ENCODE measurements around the gene ADGRG3. TPM values are rescaled to one million over a fixed set of nuclear protein-coding genes. Genes with fewer than 3 reads are reported as not detected.

ADGRG3 gene
- total RNA-seq, 5 donors from 2014 or later (not counting 1 experiment from before 2014, with no cell fraction given), result 0.16 to 1.8 (median 0.40) TPM; not detected in 1

DNA sequence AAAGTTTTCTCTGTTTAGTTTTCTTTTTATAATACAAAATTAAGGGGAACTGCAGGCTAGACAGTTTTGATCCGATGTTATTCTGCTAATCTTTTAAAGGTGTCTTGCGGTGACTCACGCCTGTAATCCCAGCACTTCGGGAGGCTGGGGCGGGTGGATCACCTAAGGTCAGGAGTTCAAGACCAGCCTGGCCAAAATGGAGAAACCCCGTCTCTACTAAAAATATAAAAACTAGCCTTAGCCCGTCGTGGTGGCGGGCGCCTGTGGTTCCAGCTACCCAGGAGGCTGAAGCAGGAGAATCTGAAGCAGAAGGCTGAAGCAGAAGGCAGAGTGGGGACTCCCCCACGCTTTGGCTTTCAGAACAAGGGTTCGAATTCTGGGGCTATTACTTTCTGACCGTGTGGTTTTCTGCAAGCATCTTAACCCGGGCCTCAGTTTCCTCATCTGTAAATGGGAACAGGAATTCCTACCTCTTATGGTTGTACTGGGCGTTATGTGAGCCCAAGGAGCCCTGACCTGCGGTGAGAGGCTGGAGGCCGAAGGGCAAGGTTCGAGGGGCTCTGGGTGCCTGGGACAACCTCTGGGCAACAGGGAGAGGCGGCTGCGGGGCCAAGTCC lies 66.3 kb downstream of the ADGRG3 start:
- Mint-ChIP-seq H3K27me3 (no peaks in the 10 kb centered on the region), H3K9me3 (peaks cover 4 to 11% (median 10%) of the 10 kb centered on the region in 3 donors), H3K4me1 (peaks cover 21 to 34% (median 28%) of the 10 kb centered on the region in 3 donors), H3K4me3 (peak overlapping the region; percentile 98 to 99 (median 98)), H3K36me3 (peaks cover 3% of the 10 kb centered on the region), H3K27ac (peak overlapping the region; percentile 96 to 98)
- peaks cover 3 to 5% of the 10 kb centered on the region in 2 donors for H3K36me3 ChIP-seq (ENCODE audit: control insufficient read depth in 2 of 2, extremely low read depth in 1 of 2, insufficient read depth in 1 of 2, low read length in 1 of 2)
- ATAC-seq (replicated peaks in 1 of 4) (no peak), DNase-seq (no peak)
- peak overlapping the region; percentile 61 for H3K27ac ChIP-seq (ENCODE audit: low read length)
- ChIA-PET POLR2A (interaction anchor here in 1 of 2 donors (1.1 kb wide), 1 partner anchor 437 kb away, joined by 13 read pairs; no protein-coding TSS in a partner anchor), CTCF (interaction anchor here (0.6 to 1.2 kb wide), 4 partner anchors 13 to 1123 kb away, joined by 4 to 7 read pairs (median 5); no protein-coding TSS in a partner anchor)
- peaks cover 11 to 23% of the 10 kb centered on the region in 2 experiments for H3K4me1 ChIP-seq (ENCODE audit: control insufficient read depth in 1 of 2, extremely low read depth in 1 of 2, insufficient read depth in 2 of 2, low read length in 2 of 2)
- H3K4me3 ChIP-seq (ENCODE audit: control insufficient read depth in 1 of 2, extremely low read depth in 1 of 2, low read length in 1 of 2), result peak overlapping the region; percentile 79 to 85
- H3K9me3 ChIP-seq, result no peaks in the 10 kb centered on the region
- 60% methylated on average over 15 of the region's 20 CpGs for WGBS (ENCODE audit: insufficient coverage)
- no peaks in the 10 kb centered on the region for H3K27me3 ChIP-seq (replicated peaks in 1 of 2; ENCODE audit: control insufficient read depth in 2 of 2, extremely low read depth in 1 of 2, insufficient read depth in 2 of 2, low read length in 1 of 2)

DNA sequence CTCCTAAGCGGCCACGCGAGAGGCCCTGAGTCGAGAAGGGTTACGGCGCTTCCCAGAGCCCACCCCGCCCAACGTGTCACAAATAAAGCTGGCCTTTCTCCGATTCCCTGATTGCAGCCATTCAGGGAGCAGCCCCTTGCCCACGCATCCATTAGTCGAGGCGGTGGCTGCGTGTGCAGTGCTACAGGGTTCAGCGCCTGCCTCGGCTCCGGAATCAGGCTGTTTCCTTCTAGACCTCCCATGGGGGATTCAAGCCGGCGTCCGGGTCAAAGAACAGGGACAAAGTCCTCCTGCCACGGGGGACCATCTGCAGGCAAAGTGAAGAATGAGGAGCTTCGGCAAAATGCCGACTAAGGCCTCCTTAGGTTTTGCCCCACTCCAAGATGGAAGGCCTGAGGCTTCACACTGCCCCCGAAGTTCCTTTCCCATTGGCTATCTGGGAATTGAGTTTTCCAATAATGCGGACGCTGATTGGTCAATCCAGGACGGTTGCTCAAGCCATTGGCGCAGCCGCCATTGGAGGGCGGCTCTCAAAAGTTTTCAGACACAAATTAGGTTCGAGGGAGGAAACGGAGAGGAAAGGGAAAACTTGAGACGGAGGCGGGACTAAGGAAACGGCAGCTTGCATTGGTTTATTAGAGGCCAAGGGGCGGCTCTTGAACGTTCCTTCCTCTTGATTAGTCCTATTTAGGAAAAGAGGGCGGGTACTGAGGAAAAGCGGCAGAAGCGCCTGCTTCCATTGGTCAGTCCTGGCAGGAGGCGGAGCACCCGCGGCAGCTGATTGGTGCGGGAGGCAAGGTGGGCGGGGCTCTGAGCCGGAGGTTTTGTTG lies 67.0 kb downstream of the ADGRG3 start:
- no peaks in the 10 kb centered on the region for H3K27me3 ChIP-seq (replicated peaks in 1 of 2; ENCODE audit: control insufficient read depth in 2 of 2, extremely low read depth in 1 of 2, insufficient read depth in 2 of 2, low read length in 1 of 2)
- H3K9me3 ChIP-seq, result no peaks in the 10 kb centered on the region
- peaks cover 11 to 23% of the 10 kb centered on the region in 2 experiments for H3K4me1 ChIP-seq (ENCODE audit: control insufficient read depth in 1 of 2, extremely low read depth in 1 of 2, insufficient read depth in 2 of 2, low read length in 2 of 2)
- 1% methylated on average over 42 of the region's 45 CpGs for WGBS (ENCODE audit: insufficient coverage)
- Mint-ChIP-seq H3K9me3 (peaks cover 4 to 11% (median 10%) of the 10 kb centered on the region in 3 donors), H3K4me1 (peaks cover 21 to 34% (median 28%) of the 10 kb centered on the region in 3 donors), H3K27me3 (no peaks in the 10 kb centered on the region), H3K4me3 (peak overlapping the region; percentile 98 to 99 (median 98)), H3K27ac (peak overlapping the region; percentile 96 to 98), H3K36me3 (peaks cover 3% of the 10 kb centered on the region)
- CTCF ChIA-PET, result interaction anchor here (0.6 to 2.3 kb wide), 11 partner anchors 14 to 1124 kb away, joined by 3 to 10 read pairs (median 5); partner anchors contain the start of genes CFAP20 (in 1 of the 2) and POLR2C (in 1 of the 2)
- peak overlapping the region; percentile 61 for H3K27ac ChIP-seq (ENCODE audit: low read length)
- H3K4me3 ChIP-seq (ENCODE audit: control insufficient read depth in 1 of 2, extremely low read depth in 1 of 2, low read length in 1 of 2), result peak overlapping the region; percentile 85 to 94
- peaks cover 3 to 5% of the 10 kb centered on the region in 2 donors for H3K36me3 ChIP-seq (ENCODE audit: control insufficient read depth in 2 of 2, extremely low read depth in 1 of 2, insufficient read depth in 1 of 2, low read length in 1 of 2)
- POLR2A ChIA-PET, result interaction anchor here in 1 of 2 donors (0.6 to 1.6 kb wide), 6 partner anchors 9 to 442 kb away, joined by 3 to 13 read pairs (median 4); no protein-coding TSS in a partner anchor
- peak; percentile 92 to 99 (median 97) for DNase-seq
- peak; percentile 90 to 93 (median 90) for ATAC-seq (replicated peaks in 1 of 4)

DNA sequence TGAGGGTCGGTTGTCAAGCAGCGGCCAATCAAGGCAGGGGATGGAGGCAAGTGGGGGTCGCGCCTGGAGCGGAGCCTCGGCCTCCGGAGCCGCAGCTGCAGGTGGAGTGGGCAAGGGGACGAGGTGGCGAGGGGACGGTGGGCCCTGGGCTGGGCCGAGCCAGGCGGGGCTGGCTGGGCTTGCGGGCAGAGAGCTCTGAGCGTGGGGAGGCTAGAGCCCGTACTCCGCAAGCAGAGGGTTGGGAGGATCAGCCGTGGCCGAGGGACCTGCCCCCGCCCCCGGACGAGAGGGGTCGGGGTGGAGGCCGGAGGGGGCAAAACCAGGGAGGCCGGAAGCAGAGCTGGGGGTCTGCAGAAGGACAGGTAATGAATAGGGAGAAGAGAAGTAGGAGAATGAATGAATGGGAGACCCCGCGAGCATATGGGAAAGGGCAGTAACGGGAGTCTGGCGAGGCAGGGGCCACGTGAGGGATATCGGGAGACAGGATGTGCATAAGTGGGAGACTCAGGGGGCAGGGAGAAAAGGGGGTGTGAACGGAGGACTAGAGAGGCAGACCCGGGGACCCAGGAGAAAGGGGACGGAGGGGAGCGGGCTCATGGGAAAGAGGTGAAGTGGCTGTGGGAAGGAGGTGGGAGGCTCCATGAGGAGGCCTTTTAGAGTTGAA lies 67.8 kb downstream of the ADGRG3 start, which contains the start of gene KATNB1:
Gene KATNB1 (plus strand): TSS at position 16 of the 664 bp plus-strand sequence. CDS start 1,474 bp downstream, outside the sequence.
- Histone ChIP-seq H3K27ac (ENCODE audit: low read length) (peak within 1 kb of the TSS; percentile 61), H3K27me3 (replicated peaks in 1 of 2; ENCODE audit: control insufficient read depth in 2 of 2, extremely low read depth in 1 of 2, insufficient read depth in 2 of 2, low read length in 1 of 2) (no peaks in the 10 kb centered on the region), H3K9me3 (no peaks in the 10 kb centered on the region), H3K4me3 (ENCODE audit: control insufficient read depth in 1 of 2, extremely low read depth in 1 of 2, low read length in 1 of 2) (peak within 1 kb of the TSS; percentile 85 to 94), H3K4me1 (ENCODE audit: control insufficient read depth in 1 of 2, extremely low read depth in 1 of 2, insufficient read depth in 2 of 2, low read length in 2 of 2) (peaks cover 11 to 23% of the 10 kb centered on the region in 2 experiments), H3K36me3 (ENCODE audit: control insufficient read depth in 2 of 2, extremely low read depth in 1 of 2, insufficient read depth in 1 of 2, low read length in 1 of 2) (peaks cover 3 to 5% of the 10 kb centered on the region in 2 donors)
- WGBS (ENCODE audit: insufficient coverage), result 1% methylated on average over 34 of the region's 35 CpGs
- ChIA-PET POLR2A (interaction anchor here (0.6 to 1.6 kb wide), 7 partner anchors 8 to 443 kb away, joined by 3 to 13 read pairs (median 3); no protein-coding TSS in a partner anchor), CTCF (interaction anchor here (0.7 to 2.3 kb wide), 14 partner anchors 21 to 1034 kb away, joined by 3 to 10 read pairs (median 4); partner anchors contain the start of genes CFAP20 (in 1 of the 2) and POLR2C (in 1 of the 2))
- Mint-ChIP-seq H3K4me1 (peaks cover 21 to 34% (median 28%) of the 10 kb centered on the region in 3 donors), H3K27ac (peak within 1 kb of the TSS; percentile 96 to 98), H3K4me3 (peak within 1 kb of the TSS; percentile 98 to 99 (median 98)), H3K36me3 (peaks cover 3% of the 10 kb centered on the region), H3K27me3 (no peaks in the 10 kb centered on the region), H3K9me3 (peaks cover 4 to 11% (median 10%) of the 10 kb centered on the region in 3 donors)
- DNase-seq (no peak), ATAC-seq (replicated peaks in 1 of 4) (peak in 1 of 4 experiments; percentile 17)

DNA sequence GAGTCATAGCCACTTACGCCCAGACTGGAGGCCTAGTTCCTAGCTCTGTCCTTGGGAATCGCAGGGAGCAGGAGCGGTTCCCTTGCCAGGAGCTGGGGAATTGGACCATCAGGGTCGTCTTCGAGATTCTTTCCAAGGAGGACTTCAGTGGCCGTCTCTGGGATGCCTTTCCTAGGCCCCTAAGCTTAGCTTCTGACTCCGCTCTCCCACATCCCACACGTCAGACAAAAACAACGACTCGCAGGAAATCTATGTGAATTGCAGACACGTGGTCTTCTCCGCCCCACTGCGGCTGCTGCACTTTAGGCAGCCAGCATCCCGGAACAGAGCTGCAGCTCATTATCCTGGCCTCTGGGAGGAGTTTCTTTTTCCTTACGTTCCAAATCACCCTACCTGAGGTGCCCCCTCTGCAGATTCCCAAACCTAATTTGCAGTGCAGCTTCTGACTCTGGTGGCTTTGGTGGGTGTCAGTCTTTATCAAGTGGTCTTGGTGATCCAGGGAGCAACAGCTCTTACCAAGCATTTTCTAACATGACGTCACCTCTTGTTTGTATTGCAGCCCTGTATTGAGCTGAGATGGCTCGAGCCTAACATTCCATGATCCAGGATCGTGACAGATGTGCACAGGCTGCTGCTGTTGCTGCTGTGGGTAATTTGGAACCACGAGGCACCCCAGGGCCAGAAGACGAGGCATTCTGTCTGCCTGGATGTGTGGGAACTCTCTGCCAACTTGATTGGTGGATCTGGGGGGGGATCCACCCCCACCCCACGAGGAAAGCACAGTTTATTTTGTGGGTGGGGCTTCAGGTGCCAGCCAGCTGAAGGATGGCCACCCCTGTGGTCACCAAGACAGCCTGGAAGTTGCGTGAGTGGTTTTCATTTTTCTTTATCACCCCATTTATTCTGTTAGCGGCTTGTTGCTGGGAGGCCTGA lies 68.6 kb downstream of the ADGRG3 start:
- ChIA-PET POLR2A (interaction anchor here (0.6 to 1.6 kb wide), 4 partner anchors 8 to 496 kb away, joined by 3 to 4 read pairs (median 3); no protein-coding TSS in a partner anchor), CTCF (interaction anchor here (0.6 to 2.3 kb wide), 12 partner anchors 20 to 1035 kb away, joined by 3 to 10 read pairs (median 4); partner anchors contain the start of genes CFAP20 (in 1 of the 2) and POLR2C (in 1 of the 2))
- Mint-ChIP-seq H3K4me3 (peak overlapping the region; percentile 98 to 99 (median 98)), H3K27ac (peak overlapping the region; percentile 96 to 98), H3K27me3 (no peaks in the 10 kb centered on the region), H3K4me1 (peaks cover 21 to 34% (median 28%) of the 10 kb centered on the region in 3 donors), H3K9me3 (peaks cover 4 to 11% (median 7%) of the 10 kb centered on the region in 3 donors), H3K36me3 (peaks cover 3% of the 10 kb centered on the region)
- H3K27me3 ChIP-seq (replicated peaks in 1 of 2; ENCODE audit: control insufficient read depth in 2 of 2, extremely low read depth in 1 of 2, insufficient read depth in 2 of 2, low read length in 1 of 2), result no peaks in the 10 kb centered on the region
- DNase-seq (peak in 32 of 35 experiments; percentile 13 to 73 (median 38)), ATAC-seq (replicated peaks in 1 of 4) (no peak)
- peak overlapping the region; percentile 77 to 94 for H3K4me3 ChIP-seq (ENCODE audit: control insufficient read depth in 1 of 2, extremely low read depth in 1 of 2, low read length in 1 of 2)
- peaks cover 11 to 23% of the 10 kb centered on the region in 2 experiments for H3K4me1 ChIP-seq (ENCODE audit: control insufficient read depth in 1 of 2, extremely low read depth in 1 of 2, insufficient read depth in 2 of 2, low read length in 2 of 2)
- 7% methylated on average over 13 of the region's 23 CpGs for WGBS (ENCODE audit: insufficient coverage)
- peaks cover 6 to 8% of the 10 kb centered on the region in 2 donors for H3K36me3 ChIP-seq (ENCODE audit: control insufficient read depth in 2 of 2, extremely low read depth in 1 of 2, insufficient read depth in 1 of 2, low read length in 1 of 2)
- H3K9me3 ChIP-seq, result no peaks in the 10 kb centered on the region
- H3K27ac ChIP-seq (ENCODE audit: low read length), result peak overlapping the region; percentile 52

DNA sequence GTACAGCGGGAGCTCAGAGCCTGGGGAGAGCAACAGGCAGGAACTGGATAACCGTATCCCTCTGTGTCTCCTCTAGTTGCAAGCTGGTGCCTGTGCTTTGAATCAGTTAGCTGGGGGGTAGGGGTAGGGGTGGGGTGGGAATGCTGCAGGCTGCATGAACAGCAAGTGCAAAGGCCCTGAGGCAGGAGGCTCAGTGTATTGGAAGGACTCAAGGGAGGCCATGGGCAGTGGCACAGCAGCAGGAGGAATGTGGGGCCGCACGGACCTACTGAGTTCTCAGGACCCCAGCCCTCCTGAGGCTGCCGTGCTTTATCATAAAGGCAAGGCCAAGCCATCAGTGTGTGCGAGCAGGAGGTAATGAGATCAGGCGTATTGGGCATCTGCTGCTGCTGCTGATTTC lies 70.7 kb downstream of the ADGRG3 start:
- DNase-seq (no peak), ATAC-seq (replicated peaks in 1 of 4) (no peak)
- CTCF ChIA-PET, result interaction anchor here in 1 of 2 donors (1.0 kb wide), 1 partner anchor 91 kb away, joined by 4 read pairs; no protein-coding TSS in a partner anchor
- H3K36me3 Mint-ChIP-seq, result peaks cover 12% of the 10 kb centered on the region
- no peaks in the 10 kb centered on the region for H3K9me3 Mint-ChIP-seq
- WGBS (ENCODE audit: insufficient coverage), result 90% methylated on average over 6 of the region's 7 CpGs
- Histone ChIP-seq H3K4me3 (ENCODE audit: control insufficient read depth in 1 of 2, extremely low read depth in 1 of 2, low read length in 1 of 2) (no peak overlapping the region), H3K27me3 (replicated peaks in 1 of 2; ENCODE audit: control insufficient read depth in 2 of 2, extremely low read depth in 1 of 2, insufficient read depth in 2 of 2, low read length in 1 of 2) (no peaks in the 10 kb centered on the region), H3K9me3 (no peaks in the 10 kb centered on the region), H3K36me3 (ENCODE audit: control insufficient read depth in 2 of 2, extremely low read depth in 1 of 2, insufficient read depth in 1 of 2, low read length in 1 of 2) (peaks cover 6 to 22% of the 10 kb centered on the region in 2 donors), H3K4me1 (ENCODE audit: control insufficient read depth in 1 of 2, extremely low read depth in 1 of 2, insufficient read depth in 2 of 2, low read length in 2 of 2) (peaks cover 11 to 23% of the 10 kb centered on the region in 2 experiments), H3K27ac (ENCODE audit: low read length) (no peak overlapping the region)
- H3K27ac Mint-ChIP-seq, result no peak overlapping the region
- POLR2A ChIA-PET, result no interaction called here
- H3K4me3 Mint-ChIP-seq, result no peak overlapping the region
- H3K4me1 Mint-ChIP-seq, result peaks cover 21 to 30% (median 24%) of the 10 kb centered on the region in 3 donors
- H3K27me3 Mint-ChIP-seq, result no peaks in the 10 kb centered on the region

Data from T-cell (primary cell).